OCI-M2 (cell line): ENCODE results near the gene TSPAN3.

Source experiments
- DNase-seq: peaks from one replicate; lab custom pipeline; 2025; ENCODE audit not compliant: unreplicated experiment; lab: John Stamatoyannopoulos, UW

Gene TSPAN3

DNA sequence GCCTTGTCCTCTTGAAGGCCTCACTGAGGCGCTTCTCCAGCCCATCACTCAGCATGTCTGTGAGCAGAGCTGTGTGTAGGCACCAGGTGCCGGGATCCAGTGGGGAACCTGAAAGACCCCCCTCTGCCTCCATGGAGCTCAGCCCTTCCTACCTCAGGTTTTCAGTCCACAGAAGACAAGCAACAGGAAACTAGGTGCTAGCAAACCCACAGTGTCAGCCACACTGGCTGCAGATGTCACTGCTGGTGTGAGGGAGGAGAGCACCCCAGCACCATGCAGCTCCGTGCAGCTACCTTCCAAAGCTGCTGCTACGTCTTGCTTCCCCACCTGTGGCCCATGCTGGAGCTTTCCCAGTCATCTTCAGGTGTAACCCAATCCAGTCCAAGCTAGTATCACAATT lies 58.0 kb downstream of the TSPAN3 start:
- no peak for DNase-seq

DNA sequence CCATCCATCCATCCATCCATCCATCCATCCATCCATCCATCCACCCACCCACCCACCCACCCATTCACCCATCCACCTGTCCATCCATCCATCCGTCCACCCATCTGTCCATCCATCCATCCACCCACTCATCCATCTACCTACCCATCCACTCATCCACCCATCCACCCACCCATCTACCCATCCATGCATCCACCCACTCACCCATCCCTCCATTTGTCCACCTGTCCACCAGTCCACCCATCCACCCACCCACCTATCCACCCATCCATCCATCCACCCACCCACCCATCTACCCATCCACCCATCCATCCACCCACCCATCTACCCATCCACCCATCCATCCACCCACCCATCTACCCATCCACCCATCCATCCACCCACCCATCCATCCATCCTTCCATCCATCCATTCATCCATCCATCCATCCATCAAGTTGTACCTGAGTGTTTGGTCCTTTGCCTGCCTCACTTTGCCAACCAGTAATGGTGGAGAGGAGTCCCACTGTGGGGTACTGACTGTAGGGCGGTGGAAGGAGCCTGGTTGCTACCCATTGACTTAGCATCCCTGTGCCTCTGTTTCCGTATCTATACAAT lies 58.7 kb downstream of the TSPAN3 start:
- DNase-seq = no peak

DNA sequence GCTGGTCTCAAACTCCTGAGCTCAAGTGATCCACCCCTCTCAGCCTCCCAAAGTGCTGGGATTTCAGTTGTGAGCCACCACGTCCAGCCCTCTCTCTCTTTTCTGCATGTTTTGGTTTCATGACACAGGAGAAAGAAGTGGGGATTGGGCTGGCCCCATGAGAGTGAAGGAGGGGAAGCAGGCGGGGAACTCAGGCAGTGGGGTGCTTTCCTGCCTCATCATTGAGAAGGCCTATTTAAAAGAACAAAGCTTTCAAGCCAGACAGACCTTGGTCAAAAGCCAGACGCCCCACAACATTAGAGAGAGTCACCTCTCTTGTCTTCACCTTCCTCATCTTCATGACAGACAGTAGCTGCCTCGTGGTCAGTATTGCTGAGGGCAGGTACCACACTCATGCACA lies 60.1 kb downstream of the TSPAN3 start:
- DNase-seq = no peak

DNA sequence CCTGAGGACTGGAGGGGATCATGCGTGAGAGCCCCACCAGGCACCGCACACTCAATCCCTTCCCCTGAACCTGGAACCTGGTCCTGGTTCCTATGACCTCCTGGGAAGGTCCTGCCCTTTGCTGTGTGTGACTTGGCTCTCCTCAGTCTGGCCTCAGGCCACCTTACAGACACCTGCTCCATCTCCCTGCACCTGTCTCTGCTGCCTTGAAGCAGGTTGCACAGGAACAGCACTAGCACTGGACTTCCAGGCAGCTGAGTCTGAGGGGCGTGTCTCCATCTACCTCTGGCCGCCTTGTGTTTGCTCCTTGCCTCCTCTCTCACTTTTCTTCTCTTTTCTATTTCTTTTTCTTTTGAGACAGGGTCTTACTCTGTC lies 60.6 kb downstream of the TSPAN3 start:
- DNase-seq = no peak

DNA sequence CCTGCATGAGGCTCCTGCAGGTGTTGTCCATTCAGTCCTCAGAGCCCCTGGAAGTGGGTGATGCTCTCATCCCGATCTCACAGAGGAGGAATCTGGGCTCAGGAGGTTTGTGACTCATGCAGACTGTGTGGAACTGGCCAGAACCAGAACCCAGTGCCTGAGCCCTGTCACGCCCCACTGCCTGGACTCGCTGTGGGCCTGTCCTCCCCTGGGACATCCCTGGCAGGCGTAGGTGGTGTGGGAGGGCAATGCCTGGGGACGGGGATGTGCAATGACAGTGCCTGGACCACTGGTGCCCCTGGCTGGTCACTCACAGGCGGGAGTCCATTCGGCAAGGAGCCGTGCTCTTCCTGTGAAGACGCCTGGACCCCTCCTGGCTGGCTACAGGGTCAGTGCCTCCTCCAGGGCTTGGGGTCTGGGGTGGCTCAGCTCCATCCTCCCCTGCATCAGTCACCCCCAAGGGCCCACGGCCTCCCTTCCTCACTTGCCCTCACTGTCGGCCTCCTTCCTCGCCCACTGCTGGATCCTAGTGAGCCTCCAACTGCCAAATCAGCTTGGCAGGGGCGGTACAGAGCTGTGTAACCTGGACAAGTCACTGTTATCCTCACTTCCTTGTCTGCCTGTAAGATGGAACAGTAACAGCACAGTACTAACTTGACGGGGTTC lies 61.1 kb downstream of the TSPAN3 start:
- no peak for DNase-seq

DNA sequence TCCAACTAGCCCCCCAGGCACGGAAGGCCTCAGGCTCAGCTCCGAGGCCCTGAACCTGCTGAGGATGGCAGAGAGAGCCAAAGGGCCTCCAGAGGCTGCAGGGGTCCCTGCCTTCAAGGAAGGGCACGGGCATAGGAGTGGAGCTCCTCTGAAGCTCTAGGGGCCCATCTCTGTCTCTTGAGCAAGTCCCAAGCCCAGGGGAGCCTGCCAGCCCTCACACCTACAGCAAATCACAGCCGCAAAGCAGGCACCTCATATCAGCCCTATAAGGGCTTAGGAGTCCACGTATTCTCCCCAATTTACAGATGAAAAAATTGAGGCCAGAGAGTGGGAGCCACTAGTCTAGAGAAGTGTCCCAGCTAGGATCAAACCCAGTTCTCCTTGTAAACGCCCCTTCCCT lies 61.7 kb downstream of the TSPAN3 start:
- no peak for DNase-seq

DNA sequence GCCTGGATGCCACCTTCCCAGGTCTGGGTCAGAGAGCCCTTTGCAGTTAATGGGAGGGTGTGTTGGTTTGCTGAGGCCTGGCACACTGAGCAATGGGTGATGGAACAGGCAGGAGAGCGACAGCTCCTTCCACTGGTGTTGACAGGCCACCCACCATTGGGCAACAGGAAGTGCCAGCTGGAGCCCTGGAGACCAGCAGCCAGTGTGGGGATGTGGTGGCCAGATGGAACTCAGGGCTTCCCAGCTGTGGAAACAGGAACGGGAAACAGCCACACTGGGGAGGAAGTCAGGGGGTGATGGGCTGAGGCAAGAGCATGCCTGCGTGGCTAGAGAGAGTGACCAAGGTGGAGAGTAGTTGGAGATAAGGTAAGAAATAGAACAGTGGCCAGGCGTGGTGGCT lies 66.7 kb downstream of the TSPAN3 start:
- no peak for DNase-seq

DNA sequence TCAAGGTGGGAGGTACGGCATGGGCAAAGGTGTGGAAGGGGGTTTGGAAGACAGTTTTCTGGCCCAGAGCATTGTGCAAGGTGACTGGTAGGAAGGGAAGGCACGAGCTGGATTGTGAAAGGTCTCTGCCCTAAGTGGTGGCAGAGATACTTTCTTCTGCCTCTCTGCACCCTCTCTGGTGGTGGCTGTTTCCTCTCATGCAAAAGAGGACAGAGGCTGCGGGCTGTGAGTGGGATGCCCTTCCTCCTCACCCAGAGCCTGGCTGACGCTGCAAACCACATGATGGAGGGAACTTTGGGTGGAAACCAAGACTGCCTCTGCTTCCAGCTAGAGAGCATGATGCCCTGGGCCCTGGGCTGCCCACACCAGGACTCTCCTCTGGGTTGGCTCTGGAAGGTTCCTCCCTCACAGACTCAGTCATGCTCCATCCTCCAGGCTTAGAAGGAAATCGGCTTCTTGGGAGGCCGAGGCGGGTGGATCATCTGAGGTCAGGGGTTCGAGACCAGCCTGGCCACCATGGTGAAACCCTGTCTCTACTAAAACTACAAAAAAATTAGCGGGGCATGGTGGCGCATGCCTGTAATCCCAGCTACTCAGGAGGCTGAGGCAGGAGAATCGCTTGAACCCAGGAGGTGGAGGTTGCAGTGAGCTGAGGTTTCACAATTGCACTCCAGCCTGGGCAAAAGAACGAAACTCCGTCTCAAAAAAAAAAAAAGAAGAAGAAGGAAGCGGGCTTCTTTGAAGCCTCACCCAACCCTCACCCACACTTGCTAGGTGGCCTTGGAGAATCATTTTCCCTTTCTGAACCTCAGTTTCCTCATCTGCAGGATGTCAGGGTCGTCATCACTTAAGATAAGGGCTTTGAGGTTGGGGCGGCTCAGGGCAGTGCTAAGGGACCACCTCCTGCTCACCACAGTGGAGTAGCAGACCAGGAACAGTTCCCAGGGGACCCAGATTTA lies 67.7 kb downstream of the TSPAN3 start:
- DNase-seq = no peak

DNA sequence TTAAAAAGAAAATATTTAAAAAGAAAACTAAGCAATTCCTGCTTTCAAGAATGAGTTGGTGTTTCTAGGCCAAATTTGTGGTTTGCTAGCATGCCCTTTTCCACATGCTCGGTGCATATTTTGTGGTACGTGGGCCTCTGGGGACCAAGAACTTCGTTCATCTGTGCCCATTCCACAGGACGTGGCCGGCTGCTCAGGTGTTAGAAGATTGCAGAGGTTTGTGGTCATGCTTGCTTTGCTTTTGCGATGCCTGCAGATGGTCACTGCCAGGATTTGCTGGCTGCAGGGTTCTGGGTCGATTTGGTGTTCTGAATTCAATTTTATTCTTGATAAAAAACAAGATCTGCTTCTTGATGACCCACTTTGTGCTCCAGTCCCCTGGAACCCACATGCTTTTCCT lies 68.5 kb downstream of the TSPAN3 start:
- no peak for DNase-seq

DNA sequence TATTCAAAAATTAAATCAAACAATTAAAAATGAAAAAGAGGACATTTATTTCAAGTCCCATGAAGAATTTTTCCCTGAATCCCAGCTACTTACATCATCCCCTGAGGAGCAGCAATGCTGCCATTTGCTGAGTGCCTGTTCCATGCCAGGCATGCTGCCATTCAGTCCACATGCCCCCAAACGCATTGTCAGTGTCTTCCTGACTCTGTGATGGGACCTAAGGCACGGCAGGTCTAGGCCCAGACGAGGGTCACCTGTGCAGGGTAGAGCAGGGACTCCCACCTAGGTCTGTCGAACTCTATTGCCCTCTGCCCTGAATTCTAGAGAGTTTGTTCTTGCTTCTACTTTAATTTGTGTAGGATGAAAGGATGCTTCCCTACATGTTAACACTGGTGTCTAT lies 68.9 kb downstream of the TSPAN3 start:
- DNase-seq = no peak

DNA sequence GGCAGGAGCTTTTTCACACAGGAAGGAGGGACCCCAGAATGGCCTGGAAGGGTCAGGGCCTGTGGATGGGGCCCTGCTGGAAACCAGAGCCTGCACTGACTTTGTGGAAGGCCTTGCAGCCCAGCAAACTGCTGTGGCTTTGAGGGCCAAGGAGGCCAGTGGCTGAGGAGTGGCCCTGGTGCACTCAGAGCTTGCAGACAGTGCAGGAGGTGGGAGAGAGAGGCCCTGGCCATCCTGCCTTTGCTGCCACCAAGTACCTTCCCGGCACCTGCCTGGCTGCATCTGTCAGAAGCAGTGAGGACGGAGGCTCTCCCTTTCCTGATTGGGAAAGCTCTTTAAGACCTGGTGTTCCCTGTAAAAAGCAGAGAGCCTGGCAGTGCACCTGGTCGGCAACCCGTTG lies 69.6 kb downstream of the TSPAN3 start:
- DNase-seq = no peak

DNA sequence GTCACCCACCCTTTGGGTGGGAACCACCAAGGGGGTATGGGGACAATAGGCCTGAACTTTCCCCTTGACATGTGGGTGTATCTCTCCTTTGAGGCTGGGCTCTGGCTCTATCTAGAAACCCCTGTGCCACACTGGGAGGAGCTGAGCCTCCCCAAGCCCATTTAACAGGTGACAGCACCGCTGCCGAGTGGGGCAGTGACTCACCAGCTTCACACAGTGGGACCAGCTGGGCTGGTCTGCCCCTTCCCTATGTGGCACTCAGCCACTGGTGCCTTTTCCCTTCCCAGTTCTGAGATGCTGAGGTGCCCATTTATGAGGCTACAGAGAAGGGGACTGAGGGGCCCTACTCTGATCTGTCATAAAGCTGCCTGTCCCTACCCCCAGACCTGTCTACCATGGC lies 70.9 kb downstream of the TSPAN3 start:
- no peak for DNase-seq

DNA sequence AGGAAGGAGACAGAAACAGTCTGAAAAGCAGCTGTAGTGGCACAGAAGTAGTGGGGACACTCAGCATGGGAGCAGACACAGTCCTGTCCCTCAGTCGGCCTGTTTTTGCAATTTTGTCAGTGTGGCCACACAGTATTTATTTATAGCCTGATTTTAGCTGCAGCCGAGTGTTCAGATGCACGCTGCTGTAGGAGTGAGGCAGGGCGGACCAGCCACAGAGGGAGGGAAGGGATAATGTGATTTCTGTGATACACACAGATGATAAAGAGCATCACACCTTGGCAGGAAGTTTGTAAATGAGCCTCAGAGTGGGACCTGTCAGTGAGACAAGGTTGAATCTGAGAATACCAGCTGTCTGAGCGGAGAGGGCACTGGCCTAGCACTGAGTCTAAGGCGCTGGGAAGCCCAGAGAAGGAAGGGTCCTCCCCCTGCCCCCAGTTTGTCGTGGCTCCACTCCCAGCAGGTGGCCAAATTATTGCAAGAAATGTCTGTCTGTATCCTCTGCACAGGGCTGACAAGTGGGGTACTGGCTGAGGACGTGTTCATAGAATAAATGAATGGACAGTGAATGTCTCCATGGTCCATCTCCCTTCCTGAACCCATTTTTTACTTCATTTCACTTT lies 72.1 kb downstream of the TSPAN3 start:
- DNase-seq = no peak

DNA sequence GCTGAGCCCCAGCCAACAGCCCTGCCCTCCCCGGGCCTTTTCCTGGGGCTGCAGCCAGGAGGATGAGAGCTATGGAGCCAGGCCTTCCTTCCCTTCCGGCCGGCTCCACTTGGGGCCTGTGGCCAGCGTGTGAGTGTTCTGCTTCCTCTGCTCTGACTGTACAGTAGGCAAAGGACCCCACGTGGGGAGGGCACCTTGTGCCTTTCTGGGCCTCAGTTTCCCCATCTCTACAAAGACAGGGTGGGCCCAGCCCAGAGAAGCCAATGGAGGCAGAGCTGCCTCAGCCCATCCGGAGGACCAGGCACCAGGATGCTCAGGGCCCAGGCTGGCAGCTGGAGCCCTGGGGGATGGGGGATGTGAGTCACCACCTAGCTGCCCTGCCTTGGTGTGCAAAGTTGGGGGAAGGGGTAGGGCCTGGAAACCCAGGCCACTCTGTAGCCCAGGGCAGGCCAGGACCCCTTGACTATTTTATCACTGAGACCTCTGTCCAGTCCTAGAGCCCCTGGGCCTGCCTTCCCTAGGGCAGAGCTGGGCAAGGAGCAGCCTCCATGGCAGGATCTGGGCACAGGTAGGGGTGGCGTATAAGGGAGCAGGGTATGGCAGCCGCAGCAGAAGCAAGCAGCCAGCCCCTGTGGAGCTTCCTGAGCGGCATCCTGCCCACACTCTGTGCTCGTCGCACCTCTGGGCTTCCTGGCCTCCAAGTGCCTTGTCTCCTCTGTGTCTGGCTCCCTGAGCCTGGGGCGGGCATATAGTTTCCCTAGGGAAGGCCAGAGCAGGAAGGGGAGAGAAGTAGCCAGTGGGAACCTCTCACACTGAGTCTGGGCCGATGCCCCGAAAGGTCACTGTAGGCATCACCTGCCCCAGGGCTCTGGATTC lies 74.1 kb downstream of the TSPAN3 start:
- no peak for DNase-seq

DNA sequence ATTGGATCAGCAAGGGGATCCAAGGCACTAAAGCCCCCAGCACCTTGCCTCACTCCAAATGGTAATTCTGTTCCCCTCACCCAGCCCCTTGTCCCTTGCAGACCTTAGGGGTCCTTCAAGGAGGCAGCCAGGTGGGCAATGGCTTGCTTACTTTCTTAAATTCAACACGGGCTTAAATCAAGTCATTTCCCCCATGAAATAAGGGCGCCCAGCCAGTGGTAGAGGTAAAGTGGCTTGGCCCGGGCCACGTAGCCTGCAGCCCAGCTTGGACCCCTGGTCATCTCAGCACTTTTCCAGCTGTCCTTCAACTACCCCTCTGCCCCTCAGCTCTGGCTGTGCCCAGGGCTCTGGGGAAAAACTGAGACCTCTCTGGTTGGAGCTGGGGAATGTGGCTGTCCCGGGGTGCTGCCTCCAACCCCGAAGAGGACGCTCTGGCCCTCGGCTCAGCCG lies 74.8 kb downstream of the TSPAN3 start:
- no peak for DNase-seq

DNA sequence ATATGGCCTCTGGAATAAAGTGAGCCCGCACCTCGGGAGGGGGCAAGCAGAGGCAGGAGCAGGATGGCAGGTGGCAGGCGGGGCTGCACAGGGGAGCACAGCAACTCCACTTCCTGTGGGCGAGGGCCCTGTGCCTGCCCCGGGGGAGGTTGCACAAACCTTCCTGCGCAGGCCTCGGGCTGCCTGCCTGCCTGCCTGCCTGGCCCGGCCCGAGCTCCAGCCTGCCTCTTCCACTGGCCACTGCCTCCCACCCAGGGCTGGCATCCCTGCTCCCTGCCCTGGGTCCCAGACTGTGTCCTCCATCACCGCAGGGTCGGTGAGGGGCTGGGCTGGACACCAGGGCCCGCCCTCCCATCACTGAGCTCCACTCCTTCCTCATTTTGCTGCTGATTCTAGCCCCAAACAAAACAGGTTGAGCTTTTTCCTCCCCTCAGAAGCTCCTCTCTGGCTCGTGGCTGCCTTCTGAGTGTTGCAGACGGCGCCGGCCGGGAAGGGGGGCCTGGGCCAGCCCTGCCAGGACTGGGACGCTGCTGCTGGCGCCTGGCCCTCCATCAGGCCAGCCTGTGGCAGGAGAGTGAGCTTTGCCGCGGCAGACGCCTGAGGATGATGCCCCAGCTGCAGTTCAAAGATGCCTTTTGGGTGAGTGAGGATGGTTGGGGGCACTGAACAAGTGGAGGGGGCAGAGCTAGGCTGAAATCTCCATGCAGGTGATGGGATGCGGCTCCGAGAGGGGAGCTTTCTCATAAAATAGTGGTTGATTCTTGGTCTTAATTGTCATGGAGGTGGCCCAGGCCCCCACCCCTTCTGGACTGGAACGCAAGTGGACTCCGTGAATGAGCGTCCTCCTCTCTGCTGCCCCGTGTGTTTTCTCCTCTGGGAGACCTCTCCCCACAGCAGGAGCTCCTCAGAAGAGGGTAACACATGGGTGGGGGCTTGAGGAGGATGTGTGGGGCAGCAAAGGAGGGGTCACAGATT lies 75.7 kb downstream of the TSPAN3 start, which contains the start of gene PSTPIP1:
PSTPIP1 (plus strand) TSS at position 156 of the 975 bp plus-strand sequence; CDS start at position 604, 448 bp downstream.
- DNase-seq = no peak

DNA sequence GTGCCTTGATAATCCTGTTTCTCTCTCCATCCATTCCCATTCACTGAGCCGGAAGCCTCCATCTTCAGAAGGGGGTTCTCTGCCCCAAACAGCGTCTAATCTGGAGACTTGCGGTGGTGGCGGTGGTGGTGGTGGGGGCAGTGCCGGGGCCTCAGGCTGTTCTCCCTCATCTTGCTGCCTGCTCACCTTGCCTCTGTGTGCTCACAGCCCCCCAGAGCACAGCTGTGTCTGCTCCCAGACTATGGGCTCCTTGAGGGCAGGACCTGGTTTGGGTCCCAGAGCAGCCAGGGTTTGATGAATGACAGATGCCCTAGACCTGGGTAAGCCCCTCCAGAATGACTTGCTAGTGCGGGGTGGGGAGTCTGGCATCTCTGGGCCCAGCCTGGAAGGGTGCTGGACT lies 76.4 kb downstream of the TSPAN3 start:
- DNase-seq = no peak

DNA sequence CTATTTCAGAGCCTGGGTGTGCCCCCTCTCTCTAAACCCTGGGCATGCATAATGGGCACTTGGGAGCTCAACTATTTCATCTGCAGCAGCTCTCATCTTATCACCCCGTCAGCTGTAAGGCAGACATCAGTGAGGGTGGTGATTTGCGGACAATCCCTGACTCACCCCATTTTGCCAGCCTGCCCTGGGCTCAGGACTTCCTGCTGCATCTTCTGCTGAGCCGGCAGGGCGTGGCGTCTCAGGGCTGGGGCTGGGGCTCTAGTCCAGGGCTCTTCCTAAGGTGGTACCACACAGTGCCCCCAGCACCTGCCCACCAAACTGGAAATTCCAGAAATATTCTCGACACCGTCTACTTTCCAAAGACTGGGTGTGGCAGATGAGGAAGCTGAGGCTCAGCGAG lies 76.9 kb downstream of the TSPAN3 start:
- DNase-seq = no peak

DNA sequence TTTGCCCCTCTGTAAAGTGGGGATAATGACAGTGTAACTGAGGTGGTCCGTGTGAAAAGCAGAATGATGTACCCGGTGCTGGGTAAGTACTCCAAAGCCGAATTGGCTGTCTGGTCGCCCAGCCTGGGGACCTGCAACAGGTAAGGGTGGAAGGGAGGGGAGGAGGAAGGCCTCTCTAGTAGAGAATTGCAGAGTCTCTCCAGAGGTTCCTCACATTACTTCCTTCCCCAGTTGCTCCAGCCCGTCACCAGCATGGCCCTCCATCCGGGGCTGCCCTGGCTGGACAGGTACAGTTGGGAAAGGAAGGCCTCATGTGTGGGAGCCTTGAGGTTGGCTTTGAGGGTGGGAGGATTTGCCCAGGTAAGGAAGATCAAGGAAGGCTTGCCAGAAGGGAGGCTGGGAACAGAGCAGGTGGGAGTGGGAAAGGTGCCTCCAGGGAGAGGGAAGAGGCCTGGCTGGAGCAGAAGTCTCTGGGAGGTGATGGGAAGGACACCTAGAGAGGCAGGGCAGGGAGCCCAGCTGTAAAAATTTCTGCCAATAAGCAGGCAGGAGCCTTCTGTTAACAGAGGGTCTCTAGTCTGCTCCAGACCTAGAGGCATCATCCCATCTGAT lies 77.7 kb downstream of the TSPAN3 start:
- no peak for DNase-seq
